Uterus (tissue), 2 donors: ENCODE data around the gene CPLX1.

Experiments
- POLR2A ChIP-seq, 2 donors: fragments of 450-650 bp; IDR thresholded peaks; one replicate each; pipeline ENCODE4 v1.6.1; 2016; ENCODE audit warnings: antibody characterized with exemption in 2 of 2, mild to moderate bottlenecking in 1 of 2, moderate library complexity in 1 of 2
- TF ChIP-seq, protein P1 (sequence below), 4 experiments: fragments of 200-600 bp in 2 of 4; fragments of 450-650 bp in 2 of 4; sonication (generic) in 2 of 4; IDR thresholded peaks; one replicate each; pipeline ENCODE4 v1.5.1; 2016 to 2019; ENCODE audit warnings: antibody characterized with exemption in 4 of 4, mild to moderate bottlenecking in 2 of 4, moderate library complexity in 1 of 4

- TF ChIP-seq, protein P1, sequence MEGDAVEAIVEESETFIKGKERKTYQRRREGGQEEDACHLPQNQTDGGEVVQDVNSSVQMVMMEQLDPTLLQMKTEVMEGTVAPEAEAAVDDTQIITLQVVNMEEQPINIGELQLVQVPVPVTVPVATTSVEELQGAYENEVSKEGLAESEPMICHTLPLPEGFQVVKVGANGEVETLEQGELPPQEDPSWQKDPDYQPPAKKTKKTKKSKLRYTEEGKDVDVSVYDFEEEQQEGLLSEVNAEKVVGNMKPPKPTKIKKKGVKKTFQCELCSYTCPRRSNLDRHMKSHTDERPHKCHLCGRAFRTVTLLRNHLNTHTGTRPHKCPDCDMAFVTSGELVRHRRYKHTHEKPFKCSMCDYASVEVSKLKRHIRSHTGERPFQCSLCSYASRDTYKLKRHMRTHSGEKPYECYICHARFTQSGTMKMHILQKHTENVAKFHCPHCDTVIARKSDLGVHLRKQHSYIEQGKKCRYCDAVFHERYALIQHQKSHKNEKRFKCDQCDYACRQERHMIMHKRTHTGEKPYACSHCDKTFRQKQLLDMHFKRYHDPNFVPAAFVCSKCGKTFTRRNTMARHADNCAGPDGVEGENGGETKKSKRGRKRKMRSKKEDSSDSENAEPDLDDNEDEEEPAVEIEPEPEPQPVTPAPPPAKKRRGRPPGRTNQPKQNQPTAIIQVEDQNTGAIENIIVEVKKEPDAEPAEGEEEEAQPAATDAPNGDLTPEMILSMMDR (IDR thresholded peaks at IDR 0.05) = no peak
- TF ChIP-seq POLR2A (IDR thresholded peaks at IDR 0.05) = no peak
These were observed 6.2 kb upstream of the CPLX1 start for GRCh38 chr4:832108-832507.
